Spinal cord (tissue), 10 donors: Measurements from ENCODE around the gene RAB21. TPM values are rescaled to one million over a fixed set of nuclear protein-coding genes. Genes with fewer than 3 reads are reported as not detected.
A peak's percentile ranks its signal among the peaks of the same experiment; 100 is the strongest.

ENCODE experiments used
- DNase-seq, 6 donors: peaks; one replicate each; pipeline versions ENCODE4 v3.0.0 to v3.0.0-alpha.2; 2013 to 2015; ENCODE audit warnings: low spot score in 6 of 6, low read depth in 4 of 6
- H3K27ac ChIP-seq: one replicate; pipeline ENCODE4 v1.5.1; 2013; ENCODE audit warnings: low read depth, low read length, control low read depth
- H3K27me3 ChIP-seq: one replicate; pipeline ENCODE4 v1.6.1; 2013; ENCODE audit warnings: low read length; ENCODE audit not compliant: control insufficient read depth, insufficient read depth
- H3K36me3 ChIP-seq: one replicate; pipeline ENCODE4 v1.6.1; 2013; ENCODE audit warnings: low read length; ENCODE audit not compliant: control insufficient read depth, insufficient read depth
- H3K4me1 ChIP-seq: one replicate; pipeline ENCODE4 v1.6.1; 2013; ENCODE audit warnings: low read length; ENCODE audit not compliant: control insufficient read depth, insufficient read depth
- H3K4me3 ChIP-seq: one replicate; pipeline ENCODE4 v1.5.1; 2013; ENCODE audit warnings: low read depth, low read length, control low read depth
- H3K9me3 ChIP-seq: one replicate; pipeline ENCODE4 v1.6.1; 2013; ENCODE audit warnings: low read length; ENCODE audit not compliant: control insufficient read depth, insufficient read depth
- WGBS: methylation state at CpG from one replicate; pipeline ENCODE4 v1.1.5; 2013; ENCODE audit warnings: missing lambda C conversion rate; ENCODE audit not compliant: insufficient coverage; 5-methylcytosine and 5-hydroxymethylcytosine counted together
- long read RNA-seq, 4 donors: transcript quantifications; one replicate each; lab custom pipeline, GENCODE V29; 2026
- polyA plus RNA-seq, 2 donors: library from polyadenylated mRNA; unstranded; fragments of 120-200 nt; gene quantifications; one replicate each; pipeline ENCODE4 v1.2.1, GENCODE V29; 2013; ENCODE audit not compliant: insufficient read length in 2 of 2
- total RNA-seq, 2 donors: library from RNA; depleted of rRNA in 1 of 2; stranded (reverse); fragments of 120-200 nt in 1 of 2; fragments of >200 nt in 1 of 2; gene quantifications; one replicate each; pipeline versions ENCODE4 v1.2.3 to v1.2.4, GENCODE V29; 2013 to 2014
- donor health status: healthy.

Gene RAB21, protein sequence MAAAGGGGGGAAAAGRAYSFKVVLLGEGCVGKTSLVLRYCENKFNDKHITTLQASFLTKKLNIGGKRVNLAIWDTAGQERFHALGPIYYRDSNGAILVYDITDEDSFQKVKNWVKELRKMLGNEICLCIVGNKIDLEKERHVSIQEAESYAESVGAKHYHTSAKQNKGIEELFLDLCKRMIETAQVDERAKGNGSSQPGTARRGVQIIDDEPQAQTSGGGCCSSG
- total RNA-seq, result 10 to 100 TPM; 26.4 to 51.7 TPM
- 10 to 100 TPM; 51.5 to 62.5 TPM for polyA plus RNA-seq
- long read RNA-seq, donor 1, full-length matches to known transcripts, result 14 of 14 reads
- long read RNA-seq, donor 1, partial matches to known transcripts, result 0 of 14 reads
- long read RNA-seq, donor 1, other reads (novel, unspliced or antisense), result 0 of 14 reads
- long read RNA-seq, donor 2, full-length matches to known transcripts, result 3 of 3 reads
- long read RNA-seq, donor 2, partial matches to known transcripts, result 0 of 3 reads
- long read RNA-seq, donor 2, other reads (novel, unspliced or antisense), result 0 of 3 reads
- long read RNA-seq, donor 3, full-length matches to known transcripts, result 11 of 11 reads
- long read RNA-seq, donor 3, partial matches to known transcripts, result 0 of 11 reads
- long read RNA-seq, donor 3, other reads (novel, unspliced or antisense), result 0 of 11 reads
- long read RNA-seq, donor 4, full-length matches to known transcripts, result 12 of 12 reads
- long read RNA-seq, donor 4, partial matches to known transcripts, result 0 of 12 reads
- long read RNA-seq, donor 4, other reads (novel, unspliced or antisense), result 0 of 12 reads

DNA sequence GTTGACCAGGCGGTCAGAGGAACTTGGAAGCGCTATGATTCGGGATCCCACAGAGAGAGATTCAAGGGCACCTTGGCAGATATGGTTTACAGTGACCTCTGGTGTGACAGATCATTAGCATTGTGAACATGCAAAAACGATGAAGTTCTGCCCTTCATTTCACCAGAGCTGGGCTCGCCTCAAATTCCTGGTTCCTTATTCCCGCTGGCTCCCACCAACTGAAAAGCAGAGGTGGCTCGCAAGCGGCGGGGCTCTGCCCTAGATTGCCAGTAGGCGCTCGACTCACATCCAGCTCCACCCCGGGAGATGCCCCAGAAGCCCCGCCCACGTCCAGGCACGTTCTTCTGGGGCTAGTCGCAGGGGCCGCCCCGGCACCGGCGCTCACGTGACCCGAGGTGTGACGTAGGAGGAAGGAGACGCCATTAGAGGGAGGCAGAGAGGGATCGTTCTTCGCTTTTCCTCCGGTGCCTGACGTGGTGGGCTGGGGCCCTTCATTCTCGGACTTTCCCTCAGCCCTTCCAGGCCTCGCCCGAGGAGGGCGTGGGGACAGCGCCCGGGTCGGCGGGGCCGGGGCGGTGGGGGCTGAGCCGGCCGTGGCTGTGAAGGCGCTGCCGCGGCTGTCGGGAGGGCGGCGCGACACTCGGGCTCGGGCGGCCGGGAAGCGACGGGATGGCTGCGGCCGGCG lies at the start of gene RAB21:
TSS of gene RAB21 (plus strand) at position 403 of the 685 bp plus-strand sequence. CDS start at position 670, 267 bp downstream.
- no peaks in the 10 kb centered on the region for H3K9me3 ChIP-seq
- H3K36me3 ChIP-seq, result peaks cover 3% of the 10 kb centered on the region
- H3K27me3 ChIP-seq, result no peaks in the 10 kb centered on the region
- H3K4me3 ChIP-seq, result peak within 1 kb of the TSS; percentile 73
- peak within 1 kb of the TSS; percentile 82 for H3K27ac ChIP-seq
- peak; percentile 89 to 99 (median 92) for DNase-seq
- peaks cover 7% of the 10 kb centered on the region for H3K4me1 ChIP-seq
- WGBS, result 2% methylated on average over 51 of the region's 56 CpGs

DNA sequence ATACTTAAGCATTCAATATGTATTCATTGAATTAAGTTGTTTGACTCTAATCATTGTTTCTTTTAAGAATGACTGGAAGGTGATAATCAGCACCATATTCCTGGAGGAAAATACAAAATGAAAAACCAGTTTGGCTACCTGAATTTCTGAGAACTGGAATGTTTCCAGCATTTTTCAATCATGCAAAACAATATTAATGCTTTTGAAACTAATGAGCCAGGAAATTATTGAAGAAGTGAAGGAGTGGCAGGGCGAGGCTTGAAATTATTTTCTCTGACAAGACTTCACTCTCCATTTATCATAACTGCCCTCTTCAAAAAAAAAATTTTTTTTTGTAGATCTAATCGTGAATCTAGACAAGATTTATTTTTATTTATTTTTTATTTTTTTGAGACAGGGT lies 49.7 kb upstream of the RAB21 start:
- Histone ChIP-seq H3K27me3 (no peaks in the 10 kb centered on the region), H3K36me3 (peaks cover 4% of the 10 kb centered on the region), H3K9me3 (no peaks in the 10 kb centered on the region), H3K4me1 (no peaks in the 10 kb centered on the region), H3K27ac (no peak overlapping the region), H3K4me3 (no peak overlapping the region)
- DNase-seq, result no peak
- no CpG with 5 or more reads among the region's 2 CpGs for WGBS

DNA sequence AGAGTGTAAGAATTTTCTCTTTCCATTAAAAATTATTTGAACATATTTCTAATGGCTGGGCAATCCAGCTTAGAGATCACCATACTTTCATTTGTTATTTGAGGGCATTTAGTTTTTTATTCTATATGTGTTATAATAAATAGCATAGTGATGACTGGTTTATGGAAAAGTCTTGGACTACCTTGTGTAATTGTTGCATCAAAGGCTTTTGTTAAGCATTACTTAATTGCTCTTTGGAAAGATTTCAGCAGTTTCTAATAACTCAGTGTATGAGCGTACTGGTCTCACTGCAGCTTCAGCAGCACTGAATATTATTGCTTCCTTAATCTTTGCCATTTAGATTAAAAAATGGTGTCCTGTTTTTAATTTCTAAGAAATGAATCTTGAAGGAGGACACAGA lies 46.0 kb upstream of the RAB21 start:
- no peak overlapping the region for H3K4me3 ChIP-seq
- DNase-seq, result no peak
- no peaks in the 10 kb centered on the region for H3K36me3 ChIP-seq
- no peaks in the 10 kb centered on the region for H3K9me3 ChIP-seq
- no CpG with 5 or more reads among the region's 1 CpG for WGBS
- H3K4me1 ChIP-seq, result no peaks in the 10 kb centered on the region
- no peak overlapping the region for H3K27ac ChIP-seq
- H3K27me3 ChIP-seq, result no peaks in the 10 kb centered on the region

DNA sequence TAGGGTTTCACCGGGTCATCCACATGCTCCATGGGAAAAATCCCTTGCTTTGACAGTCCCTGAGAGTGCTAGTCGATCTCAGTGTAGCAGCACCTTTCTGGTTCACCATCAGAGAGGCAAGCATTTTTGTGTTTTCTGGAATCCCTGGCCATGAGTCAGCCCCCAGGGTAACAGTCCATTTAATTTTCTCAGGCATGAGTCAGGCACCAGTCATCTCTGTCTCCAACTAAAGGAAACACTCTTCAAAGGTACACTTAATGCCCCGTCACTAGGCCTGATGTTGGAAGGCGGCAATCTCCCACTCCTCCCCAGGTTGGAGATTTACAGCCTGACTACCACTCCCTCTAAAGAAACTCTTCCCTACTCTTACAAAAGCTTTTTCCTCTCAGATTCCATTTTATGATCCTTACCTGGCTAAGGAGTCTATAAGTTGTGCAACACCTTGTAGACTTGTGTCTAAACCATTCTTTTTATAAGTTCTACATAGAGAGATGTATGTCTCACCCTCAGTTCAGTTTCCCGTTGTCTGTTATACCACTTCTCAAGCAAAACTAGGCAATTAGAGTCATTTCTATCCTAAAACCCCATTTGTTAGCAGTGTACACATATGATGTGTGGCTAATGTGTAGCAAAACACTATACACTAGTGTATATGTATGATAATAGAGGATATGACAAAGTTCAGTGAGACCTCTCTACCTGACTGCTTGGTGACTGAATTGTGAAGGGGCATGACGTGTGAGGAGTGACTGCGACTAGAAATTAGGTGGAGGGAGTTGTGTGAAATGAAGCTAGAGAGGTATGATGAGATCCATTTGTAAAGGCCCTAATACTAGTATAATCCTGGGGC lies 44.2 kb upstream of the RAB21 start:
- no peak for DNase-seq
- Histone ChIP-seq H3K4me3 (no peak overlapping the region), H3K4me1 (no peaks in the 10 kb centered on the region), H3K9me3 (peaks cover 4% of the 10 kb centered on the region), H3K36me3 (no peaks in the 10 kb centered on the region), H3K27ac (no peak overlapping the region), H3K27me3 (no peaks in the 10 kb centered on the region)
- 94% methylated on average over 5 of the region's 7 CpGs for WGBS

DNA sequence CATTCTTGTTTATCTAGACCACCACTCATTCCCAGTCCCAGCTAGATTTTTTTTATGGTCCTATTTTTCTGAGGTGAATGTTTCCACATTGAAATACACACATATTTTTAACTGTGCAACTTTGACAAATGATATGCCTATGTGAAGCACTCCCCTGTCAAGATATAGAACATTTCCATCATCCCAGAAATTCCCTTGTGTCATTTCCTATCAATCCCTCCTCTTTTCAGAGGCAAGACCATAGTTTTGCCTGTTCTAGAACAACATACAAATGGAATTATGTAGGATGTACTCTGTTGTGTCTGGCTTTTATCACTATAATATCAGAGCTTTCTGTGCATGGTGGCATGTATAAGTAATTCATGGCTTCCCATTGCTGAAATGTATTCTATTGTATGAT lies 36.1 kb upstream of the RAB21 start:
- H3K36me3 ChIP-seq, result no peaks in the 10 kb centered on the region
- peaks cover 4% of the 10 kb centered on the region for H3K9me3 ChIP-seq
- DNase-seq, result no peak
- no peak overlapping the region for H3K27ac ChIP-seq
- no peaks in the 10 kb centered on the region for H3K4me1 ChIP-seq
- no peak overlapping the region for H3K4me3 ChIP-seq
- H3K27me3 ChIP-seq, result no peaks in the 10 kb centered on the region

DNA sequence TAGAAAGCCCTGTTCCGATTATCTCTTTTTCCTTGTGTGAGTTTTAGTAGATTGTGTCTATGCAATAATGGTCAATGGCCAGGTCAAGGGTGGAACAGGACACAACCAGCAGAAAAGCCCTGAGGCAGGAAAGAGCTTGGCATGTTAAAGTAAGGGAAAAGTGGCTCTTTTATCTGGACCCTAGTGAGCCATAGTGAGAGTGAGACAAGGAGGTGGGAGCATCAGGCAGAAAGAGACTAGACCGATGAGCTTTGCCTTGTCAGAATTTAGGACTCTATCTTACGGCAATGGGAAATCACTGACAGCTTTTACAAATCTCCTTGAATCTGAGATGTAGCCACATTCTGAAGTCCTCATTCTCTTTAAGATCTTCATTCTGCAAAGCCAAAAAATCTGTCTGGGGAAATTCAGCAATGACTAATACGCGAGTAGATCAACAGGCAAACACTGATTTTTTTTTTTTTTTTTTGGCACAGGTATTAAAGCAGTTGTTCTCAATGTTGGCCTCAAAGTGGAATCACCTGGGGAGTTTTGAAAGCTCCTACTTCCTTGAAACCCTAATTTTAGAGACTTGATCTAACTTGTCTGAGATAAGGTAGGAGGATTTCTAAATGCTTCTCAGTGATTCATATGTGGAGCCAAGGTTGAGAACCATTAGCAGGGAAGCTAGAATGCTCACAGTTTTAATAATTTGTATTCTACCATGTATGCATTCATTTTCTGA lies 34.9 kb upstream of the RAB21 start:
- Histone ChIP-seq H3K27ac (no peak overlapping the region), H3K9me3 (no peaks in the 10 kb centered on the region), H3K36me3 (no peaks in the 10 kb centered on the region), H3K4me3 (no peak overlapping the region), H3K4me1 (no peaks in the 10 kb centered on the region), H3K27me3 (no peaks in the 10 kb centered on the region)
- 100% methylated on average over 5 of the region's 5 CpGs for WGBS
- DNase-seq, result no peak

DNA sequence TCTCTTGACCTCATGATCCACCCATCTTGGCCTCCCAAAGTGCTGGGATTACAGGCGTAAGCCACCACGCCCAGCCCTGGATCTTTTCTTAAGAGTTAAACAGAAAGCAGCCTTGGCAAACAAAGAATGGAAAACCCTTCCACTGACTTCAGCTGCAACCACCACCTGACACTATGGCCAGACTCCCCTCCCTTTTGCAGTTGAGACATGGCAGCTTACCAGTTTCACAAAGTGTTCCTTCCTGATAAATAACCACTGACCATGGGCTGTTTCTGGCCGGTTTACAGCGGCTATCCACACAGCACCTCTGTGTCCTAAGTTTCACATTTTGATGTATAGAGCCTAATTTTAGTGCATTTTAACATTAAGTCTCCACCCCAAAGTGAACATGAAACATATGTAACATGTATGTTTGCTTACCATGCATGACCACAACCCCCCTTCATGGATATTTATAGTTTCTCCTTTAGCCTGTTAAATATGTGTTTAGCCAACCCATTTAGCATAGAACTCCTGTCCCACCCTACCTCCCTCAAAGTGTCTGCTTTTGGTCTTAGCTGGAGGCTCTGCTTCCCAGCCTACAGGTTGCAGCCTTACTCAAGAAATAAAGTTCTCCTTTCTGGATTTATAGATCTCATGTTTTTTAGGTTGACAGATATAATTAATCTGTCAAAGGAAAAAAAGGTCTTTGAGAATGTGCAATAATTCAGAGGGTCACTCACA lies 32.7 kb upstream of the RAB21 start:
- H3K36me3 ChIP-seq, result no peaks in the 10 kb centered on the region
- 100% methylated on average over 2 of the region's 4 CpGs for WGBS
- no peaks in the 10 kb centered on the region for H3K9me3 ChIP-seq
- no peak overlapping the region for H3K4me3 ChIP-seq
- DNase-seq, result no peak
- no peaks in the 10 kb centered on the region for H3K4me1 ChIP-seq
- H3K27me3 ChIP-seq, result no peaks in the 10 kb centered on the region
- no peak overlapping the region for H3K27ac ChIP-seq

DNA sequence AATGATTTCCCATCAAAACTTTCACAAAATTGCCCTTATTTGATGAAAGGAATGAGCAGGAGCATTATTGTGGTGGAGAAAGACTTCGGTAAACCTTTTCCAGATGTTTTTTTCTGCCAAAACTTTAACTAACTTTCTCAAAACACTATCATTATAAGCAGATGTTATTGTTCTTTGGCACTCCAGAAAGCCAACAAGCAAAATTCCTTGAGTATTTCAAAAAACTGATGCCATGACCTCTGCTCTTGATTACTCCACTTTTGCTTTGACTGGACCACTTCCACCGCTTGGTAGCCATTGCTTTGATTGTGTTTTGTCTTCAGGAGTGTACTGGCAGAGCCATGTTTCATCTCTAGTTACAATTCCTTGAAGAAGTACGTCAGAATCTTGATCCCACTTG lies 29.7 kb upstream of the RAB21 start:
- Histone ChIP-seq H3K27ac (no peak overlapping the region), H3K9me3 (no peaks in the 10 kb centered on the region), H3K4me1 (no peaks in the 10 kb centered on the region), H3K36me3 (no peaks in the 10 kb centered on the region), H3K4me3 (no peak overlapping the region), H3K27me3 (no peaks in the 10 kb centered on the region)
- WGBS, result 100% methylated on average over 1 of the region's 3 CpGs
- DNase-seq, result no peak
